ENCODE data around the gene KDF1. TPM values are rescaled to one million over a fixed set of nuclear protein-coding genes. Genes with fewer than 3 reads are reported as not detected.

KDF1 gene
- total RNA-seq, 4 donors from 2014 or later: 2.3 TPM; not detected in 3

DNA sequence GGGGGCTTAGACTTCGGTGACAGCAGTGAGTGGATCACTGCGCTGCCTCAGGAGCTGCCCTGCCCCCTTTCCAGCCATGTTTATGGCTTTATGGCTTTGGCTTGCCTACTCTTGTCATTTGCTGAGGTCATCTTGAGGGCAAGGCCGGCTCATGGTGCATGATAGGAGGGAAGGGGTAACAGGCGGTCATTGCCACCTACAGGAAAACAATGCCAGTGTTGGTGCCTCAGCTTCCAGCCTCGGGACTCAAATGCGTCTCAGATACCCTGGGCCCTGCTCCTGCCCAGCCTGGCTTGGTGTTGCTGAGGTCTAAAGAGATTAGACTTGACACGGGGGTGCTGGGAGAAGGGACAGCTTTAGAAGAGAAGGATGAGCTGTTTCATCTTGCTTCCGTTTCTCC, 14.5 kb downstream of the KDF1 start:
- Histone ChIP-seq H3K4me3 (no peak overlapping the region), H3K9me3 (no peaks in the 10 kb centered on the region), H3K36me3 (peaks cover 0 to 66% of the 10 kb centered on the region in 2 donors), H3K27me3 (no peaks in the 10 kb centered on the region), H3K4me1 (no peaks in the 10 kb centered on the region), H3K27ac (no peak overlapping the region)
- 87% methylated on average over 7 of the region's 8 CpGs; no CpG with 5 or more reads in 1 of the 2 donors for WGBS, 2 donors (ENCODE audit: low coverage in 1 of 2)
- no peak for TF ChIP-seq EP300 (IDR thresholded peaks at IDR 0.05)
- no peak for TF ChIP-seq POLR2AphosphoS5 (IDR thresholded peaks at IDR 0.05)
- TF ChIP-seq, protein P1, sequence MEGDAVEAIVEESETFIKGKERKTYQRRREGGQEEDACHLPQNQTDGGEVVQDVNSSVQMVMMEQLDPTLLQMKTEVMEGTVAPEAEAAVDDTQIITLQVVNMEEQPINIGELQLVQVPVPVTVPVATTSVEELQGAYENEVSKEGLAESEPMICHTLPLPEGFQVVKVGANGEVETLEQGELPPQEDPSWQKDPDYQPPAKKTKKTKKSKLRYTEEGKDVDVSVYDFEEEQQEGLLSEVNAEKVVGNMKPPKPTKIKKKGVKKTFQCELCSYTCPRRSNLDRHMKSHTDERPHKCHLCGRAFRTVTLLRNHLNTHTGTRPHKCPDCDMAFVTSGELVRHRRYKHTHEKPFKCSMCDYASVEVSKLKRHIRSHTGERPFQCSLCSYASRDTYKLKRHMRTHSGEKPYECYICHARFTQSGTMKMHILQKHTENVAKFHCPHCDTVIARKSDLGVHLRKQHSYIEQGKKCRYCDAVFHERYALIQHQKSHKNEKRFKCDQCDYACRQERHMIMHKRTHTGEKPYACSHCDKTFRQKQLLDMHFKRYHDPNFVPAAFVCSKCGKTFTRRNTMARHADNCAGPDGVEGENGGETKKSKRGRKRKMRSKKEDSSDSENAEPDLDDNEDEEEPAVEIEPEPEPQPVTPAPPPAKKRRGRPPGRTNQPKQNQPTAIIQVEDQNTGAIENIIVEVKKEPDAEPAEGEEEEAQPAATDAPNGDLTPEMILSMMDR (IDR thresholded peaks at IDR 0.05): no peak
- no peak for TF ChIP-seq POLR2A (IDR thresholded peaks at IDR 0.05)
- no peak for ATAC-seq

DNA sequence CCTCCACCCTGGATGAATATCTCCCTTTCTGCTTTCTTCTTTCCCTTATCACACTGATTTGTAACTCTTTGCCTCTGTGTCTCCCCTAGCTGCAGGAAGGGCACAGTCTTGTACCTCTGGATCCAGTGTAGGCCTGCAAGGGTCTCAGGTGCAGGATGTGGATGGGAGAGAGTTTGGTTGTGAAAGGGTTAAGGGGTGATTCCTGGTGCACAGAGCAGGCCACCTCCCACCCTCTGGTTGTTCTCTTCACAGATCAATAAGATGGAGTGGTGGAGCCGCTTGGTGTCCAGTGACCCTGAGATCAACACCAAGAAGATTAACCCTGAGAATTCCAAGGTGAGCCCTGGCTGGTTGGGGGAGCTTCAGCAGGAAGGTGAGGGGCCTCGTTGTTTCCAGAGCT, 15.1 kb downstream of the KDF1 start:
- Histone ChIP-seq H3K27me3 (no peaks in the 10 kb centered on the region), H3K27ac (no peak overlapping the region), H3K4me1 (no peaks in the 10 kb centered on the region), H3K36me3 (peaks cover 0 to 66% of the 10 kb centered on the region in 2 donors), H3K9me3 (no peaks in the 10 kb centered on the region), H3K4me3 (no peak overlapping the region)
- no peak for ATAC-seq
- TF ChIP-seq POLR2AphosphoS5 (IDR thresholded peaks at IDR 0.05) (no peak), EP300 (IDR thresholded peaks at IDR 0.05) (no peak), POLR2A (IDR thresholded peaks at IDR 0.05) (no peak)
- TF ChIP-seq, protein P1 (IDR thresholded peaks at IDR 0.05): no peak
- WGBS, 2 donors (ENCODE audit: low coverage in 1 of 2): 20 to 40% methylated on average over 1 of the region's 2 CpGs

DNA sequence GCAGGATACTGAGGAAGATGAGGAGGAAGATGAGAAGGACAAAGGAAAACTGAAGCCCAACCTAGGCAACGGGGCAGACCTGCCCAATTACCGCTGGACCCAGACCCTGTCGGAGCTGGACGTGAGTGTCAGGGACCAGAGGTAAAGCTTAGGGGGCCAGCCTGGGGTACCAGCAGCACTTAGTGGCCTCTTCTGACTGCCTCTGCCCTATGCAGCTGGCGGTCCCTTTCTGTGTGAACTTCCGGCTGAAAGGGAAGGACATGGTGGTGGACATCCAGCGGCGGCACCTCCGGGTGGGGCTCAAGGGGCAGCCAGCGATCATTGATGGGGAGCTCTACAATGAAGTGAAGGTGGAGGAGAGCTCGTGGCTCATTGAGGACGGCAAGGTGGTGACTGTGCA, 17.6 kb downstream of the KDF1 start:
- ATAC-seq: no peak
- TF ChIP-seq POLR2A (IDR thresholded peaks at IDR 0.05): no peak
- TF ChIP-seq, protein P1 (IDR thresholded peaks at IDR 0.05): no peak
- TF ChIP-seq EP300 (IDR thresholded peaks at IDR 0.05): no peak
- 95% methylated on average over 3 of the region's 12 CpGs; no CpG with 5 or more reads in 1 of the 2 donors for WGBS, 2 donors (ENCODE audit: low coverage in 1 of 2)

DNA sequence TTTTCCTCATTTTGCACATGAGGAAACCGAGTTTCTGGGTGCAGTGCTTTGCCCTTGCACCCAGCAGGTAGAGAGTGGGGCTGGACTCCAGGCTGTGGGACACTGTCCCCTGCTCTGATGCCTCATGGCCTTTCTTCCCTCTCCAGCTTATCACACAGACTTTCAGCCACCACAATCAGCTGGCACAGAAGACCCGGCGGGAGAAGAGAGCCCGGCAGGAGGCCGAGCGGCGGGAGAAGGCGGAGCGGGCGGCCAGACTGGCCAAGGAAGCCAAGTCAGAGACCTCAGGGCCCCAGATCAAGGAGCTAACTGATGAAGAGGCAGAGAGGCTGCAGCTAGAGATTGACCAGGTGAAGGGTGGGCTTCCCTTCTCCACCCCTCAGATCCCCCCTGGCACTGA, 19.0 kb downstream of the KDF1 start:
- Histone ChIP-seq H3K9me3 (no peaks in the 10 kb centered on the region), H3K36me3 (peaks cover 0 to 81% of the 10 kb centered on the region in 2 donors), H3K4me1 (no peaks in the 10 kb centered on the region), H3K4me3 (no peak overlapping the region), H3K27me3 (no peaks in the 10 kb centered on the region), H3K27ac (no peak overlapping the region)
- 86% methylated on average over 1 of the region's 10 CpGs; no CpG with 5 or more reads in 1 of the 2 donors for WGBS, 2 donors (ENCODE audit: low coverage in 1 of 2)
- no peak for ATAC-seq
- TF ChIP-seq, protein P1 (IDR thresholded peaks at IDR 0.05): no peak
- no peak for TF ChIP-seq POLR2A (IDR thresholded peaks at IDR 0.05)
- no peak for TF ChIP-seq POLR2AphosphoS5 (IDR thresholded peaks at IDR 0.05)
- TF ChIP-seq EP300 (IDR thresholded peaks at IDR 0.05): no peak

More for the DNA sequence above, 17.6 kb downstream of the KDF1 start:
- Histone ChIP-seq H3K36me3 (peaks cover 0 to 80% of the 10 kb centered on the region in 2 donors), H3K4me3 (no peak overlapping the region), H3K4me1 (no peaks in the 10 kb centered on the region), H3K27ac (no peak overlapping the region), H3K27me3 (no peaks in the 10 kb centered on the region), H3K9me3 (no peaks in the 10 kb centered on the region)

DNA sequence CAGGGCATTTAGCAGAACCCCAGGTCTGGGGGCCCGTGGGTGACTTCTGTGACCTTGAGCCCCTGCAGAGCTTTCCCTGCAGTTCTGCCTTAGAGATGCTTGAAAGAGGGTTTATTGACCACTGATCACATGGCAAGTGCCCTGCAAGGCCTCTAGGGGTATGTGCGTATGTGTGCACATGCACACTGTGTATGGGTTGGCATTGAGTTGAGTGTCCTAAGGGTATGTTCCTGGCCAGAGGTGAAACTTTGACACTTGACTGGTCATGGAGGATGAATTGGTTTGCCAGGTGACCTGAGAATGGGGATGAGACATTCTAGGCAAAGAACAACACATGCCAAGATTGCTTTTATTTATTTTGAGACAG, 21.6 kb downstream of the KDF1 start:
- Histone ChIP-seq H3K4me1 (no peaks in the 10 kb centered on the region), H3K36me3 (peaks cover 0 to 78% of the 10 kb centered on the region in 2 donors), H3K4me3 (no peak overlapping the region), H3K27me3 (no peaks in the 10 kb centered on the region), H3K27ac (no peak overlapping the region), H3K9me3 (no peaks in the 10 kb centered on the region)
- TF ChIP-seq, protein P1 (IDR thresholded peaks at IDR 0.05): no peak
- TF ChIP-seq POLR2AphosphoS5 (IDR thresholded peaks at IDR 0.05) (no peak), EP300 (IDR thresholded peaks at IDR 0.05) (no peak), POLR2A (IDR thresholded peaks at IDR 0.05) (no peak)
- no peak for ATAC-seq
- 86% methylated on average over 1 of the region's 2 CpGs; no CpG with 5 or more reads in 1 of the 2 donors for WGBS, 2 donors (ENCODE audit: low coverage in 1 of 2)

Measured in gastroesophageal sphincter (tissue), 4 donors.